ENCODE results near the gene CERS6.

DNA sequence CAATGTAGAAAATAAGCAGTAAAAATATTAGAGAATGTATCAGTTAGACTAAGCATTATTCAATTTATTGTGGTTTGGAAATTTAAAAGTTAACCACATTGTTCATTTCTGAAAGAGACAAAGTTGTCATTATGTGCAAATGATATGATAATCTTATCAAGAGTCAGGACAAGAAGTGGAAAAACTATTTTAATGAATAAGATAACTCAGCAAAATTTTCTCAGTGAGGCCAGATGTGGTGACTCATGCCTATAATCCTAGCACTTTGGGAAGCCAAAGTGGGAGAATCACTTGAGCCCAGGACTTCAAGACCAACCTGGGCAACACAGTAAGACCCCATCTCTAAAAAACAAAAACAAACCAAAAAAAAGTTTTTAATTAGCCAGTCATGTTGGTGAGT is 39.5 kb upstream of the CERS6 start:
- TF ChIP-seq, protein P1, sequence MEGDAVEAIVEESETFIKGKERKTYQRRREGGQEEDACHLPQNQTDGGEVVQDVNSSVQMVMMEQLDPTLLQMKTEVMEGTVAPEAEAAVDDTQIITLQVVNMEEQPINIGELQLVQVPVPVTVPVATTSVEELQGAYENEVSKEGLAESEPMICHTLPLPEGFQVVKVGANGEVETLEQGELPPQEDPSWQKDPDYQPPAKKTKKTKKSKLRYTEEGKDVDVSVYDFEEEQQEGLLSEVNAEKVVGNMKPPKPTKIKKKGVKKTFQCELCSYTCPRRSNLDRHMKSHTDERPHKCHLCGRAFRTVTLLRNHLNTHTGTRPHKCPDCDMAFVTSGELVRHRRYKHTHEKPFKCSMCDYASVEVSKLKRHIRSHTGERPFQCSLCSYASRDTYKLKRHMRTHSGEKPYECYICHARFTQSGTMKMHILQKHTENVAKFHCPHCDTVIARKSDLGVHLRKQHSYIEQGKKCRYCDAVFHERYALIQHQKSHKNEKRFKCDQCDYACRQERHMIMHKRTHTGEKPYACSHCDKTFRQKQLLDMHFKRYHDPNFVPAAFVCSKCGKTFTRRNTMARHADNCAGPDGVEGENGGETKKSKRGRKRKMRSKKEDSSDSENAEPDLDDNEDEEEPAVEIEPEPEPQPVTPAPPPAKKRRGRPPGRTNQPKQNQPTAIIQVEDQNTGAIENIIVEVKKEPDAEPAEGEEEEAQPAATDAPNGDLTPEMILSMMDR (IDR thresholded peaks at IDR 0.05) = no peak
- TF ChIP-seq POLR2A (IDR thresholded peaks at IDR 0.05) (no peak), POLR2AphosphoS5 (IDR thresholded peaks at IDR 0.05; ENCODE audit: insufficient read depth in 1 of 2, low read depth in 1 of 2) (no peak)
